ENCODE data around the gene NUAK1.

DNA sequence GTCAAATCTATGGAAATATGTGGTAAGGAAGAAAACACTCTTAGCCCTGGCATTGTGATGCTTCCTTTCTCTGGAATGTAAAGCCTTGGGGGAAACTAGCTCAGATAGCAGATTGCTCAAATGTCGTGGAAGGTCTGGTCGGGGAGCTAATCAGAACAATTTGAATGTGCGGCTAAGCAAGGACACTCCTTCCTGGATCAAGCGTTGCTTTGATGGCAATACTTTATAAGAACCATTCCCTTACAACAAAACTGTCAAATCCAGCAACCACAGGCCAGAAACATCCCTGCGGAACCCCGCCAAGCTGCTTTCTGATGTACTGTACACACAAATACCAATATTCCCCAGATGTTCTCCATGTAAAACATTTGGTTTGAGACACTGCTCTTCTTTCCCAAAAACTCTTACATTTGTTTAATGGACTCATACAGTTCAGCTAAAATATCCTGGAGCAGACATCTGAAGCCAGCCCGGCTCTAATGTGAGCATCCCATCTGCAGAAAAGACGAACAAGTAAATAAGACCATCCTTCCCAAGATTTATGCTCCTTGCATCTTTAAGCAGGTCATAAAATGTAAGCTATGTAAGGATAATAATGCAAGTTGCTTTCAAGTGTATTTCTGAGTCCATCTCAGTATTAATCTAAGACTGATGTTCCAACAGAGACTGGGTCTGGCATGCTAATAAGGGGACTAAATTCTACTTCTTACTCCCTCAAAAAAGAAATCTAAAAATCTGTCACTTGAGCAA, 20.2 kb downstream of the NUAK1 start:
- TF ChIP-seq, protein P1, sequence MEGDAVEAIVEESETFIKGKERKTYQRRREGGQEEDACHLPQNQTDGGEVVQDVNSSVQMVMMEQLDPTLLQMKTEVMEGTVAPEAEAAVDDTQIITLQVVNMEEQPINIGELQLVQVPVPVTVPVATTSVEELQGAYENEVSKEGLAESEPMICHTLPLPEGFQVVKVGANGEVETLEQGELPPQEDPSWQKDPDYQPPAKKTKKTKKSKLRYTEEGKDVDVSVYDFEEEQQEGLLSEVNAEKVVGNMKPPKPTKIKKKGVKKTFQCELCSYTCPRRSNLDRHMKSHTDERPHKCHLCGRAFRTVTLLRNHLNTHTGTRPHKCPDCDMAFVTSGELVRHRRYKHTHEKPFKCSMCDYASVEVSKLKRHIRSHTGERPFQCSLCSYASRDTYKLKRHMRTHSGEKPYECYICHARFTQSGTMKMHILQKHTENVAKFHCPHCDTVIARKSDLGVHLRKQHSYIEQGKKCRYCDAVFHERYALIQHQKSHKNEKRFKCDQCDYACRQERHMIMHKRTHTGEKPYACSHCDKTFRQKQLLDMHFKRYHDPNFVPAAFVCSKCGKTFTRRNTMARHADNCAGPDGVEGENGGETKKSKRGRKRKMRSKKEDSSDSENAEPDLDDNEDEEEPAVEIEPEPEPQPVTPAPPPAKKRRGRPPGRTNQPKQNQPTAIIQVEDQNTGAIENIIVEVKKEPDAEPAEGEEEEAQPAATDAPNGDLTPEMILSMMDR (IDR thresholded peaks at IDR 0.05 in 4 of 5, conservative IDR thresholded peaks at IDR 0.05 in 1 of 5), result no peak
- no peak for TF ChIP-seq POLR2A (IDR thresholded peaks at IDR 0.05)
